ENCODE data around the gene TMEM38A. TPM values are rescaled to one million over a fixed set of nuclear protein-coding genes. Genes with fewer than 3 reads are reported as not detected.

The TMEM38A gene
- total RNA-seq, 3 donors from 2014 or later: 5.6 to 6.0 (median 5.8) TPM

DNA sequence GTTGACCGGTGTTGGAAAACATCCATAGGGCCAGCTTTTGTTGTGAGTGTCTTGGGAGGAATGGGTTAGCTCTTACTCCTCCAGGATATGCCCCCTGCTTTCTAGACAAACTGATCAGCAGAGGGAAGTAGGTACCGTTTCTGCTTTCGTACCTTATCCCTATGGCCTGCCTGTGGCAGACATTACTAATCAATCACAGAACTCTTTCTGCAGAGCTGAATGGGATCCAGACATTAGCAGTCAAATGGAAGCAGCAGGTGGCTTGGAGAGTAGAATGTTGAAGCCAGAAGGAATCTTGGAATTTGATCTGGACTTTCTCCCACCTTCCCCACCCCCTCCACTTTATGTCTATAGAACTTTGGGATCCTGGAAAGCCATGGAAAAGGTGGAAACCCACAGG lies 75.8 kb downstream of the TMEM38A start:
- ATAC-seq: no peak
- H3K9me3 ChIP-seq: no peaks in the 10 kb centered on the region
- no peaks in the 10 kb centered on the region for H3K36me3 ChIP-seq (ENCODE audit: low read depth)
- TF ChIP-seq, protein P1, sequence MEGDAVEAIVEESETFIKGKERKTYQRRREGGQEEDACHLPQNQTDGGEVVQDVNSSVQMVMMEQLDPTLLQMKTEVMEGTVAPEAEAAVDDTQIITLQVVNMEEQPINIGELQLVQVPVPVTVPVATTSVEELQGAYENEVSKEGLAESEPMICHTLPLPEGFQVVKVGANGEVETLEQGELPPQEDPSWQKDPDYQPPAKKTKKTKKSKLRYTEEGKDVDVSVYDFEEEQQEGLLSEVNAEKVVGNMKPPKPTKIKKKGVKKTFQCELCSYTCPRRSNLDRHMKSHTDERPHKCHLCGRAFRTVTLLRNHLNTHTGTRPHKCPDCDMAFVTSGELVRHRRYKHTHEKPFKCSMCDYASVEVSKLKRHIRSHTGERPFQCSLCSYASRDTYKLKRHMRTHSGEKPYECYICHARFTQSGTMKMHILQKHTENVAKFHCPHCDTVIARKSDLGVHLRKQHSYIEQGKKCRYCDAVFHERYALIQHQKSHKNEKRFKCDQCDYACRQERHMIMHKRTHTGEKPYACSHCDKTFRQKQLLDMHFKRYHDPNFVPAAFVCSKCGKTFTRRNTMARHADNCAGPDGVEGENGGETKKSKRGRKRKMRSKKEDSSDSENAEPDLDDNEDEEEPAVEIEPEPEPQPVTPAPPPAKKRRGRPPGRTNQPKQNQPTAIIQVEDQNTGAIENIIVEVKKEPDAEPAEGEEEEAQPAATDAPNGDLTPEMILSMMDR (IDR thresholded peaks at IDR 0.05): no peak
- H3K4me1 ChIP-seq (ENCODE audit: low read depth): peaks cover 4% of the 10 kb centered on the region
- intact Hi-C loops (cut with DNase I, micrococcal nuclease): no loop called here
- no peak for DNase-seq
- no peak overlapping the region for H3K4me3 ChIP-seq

DNA sequence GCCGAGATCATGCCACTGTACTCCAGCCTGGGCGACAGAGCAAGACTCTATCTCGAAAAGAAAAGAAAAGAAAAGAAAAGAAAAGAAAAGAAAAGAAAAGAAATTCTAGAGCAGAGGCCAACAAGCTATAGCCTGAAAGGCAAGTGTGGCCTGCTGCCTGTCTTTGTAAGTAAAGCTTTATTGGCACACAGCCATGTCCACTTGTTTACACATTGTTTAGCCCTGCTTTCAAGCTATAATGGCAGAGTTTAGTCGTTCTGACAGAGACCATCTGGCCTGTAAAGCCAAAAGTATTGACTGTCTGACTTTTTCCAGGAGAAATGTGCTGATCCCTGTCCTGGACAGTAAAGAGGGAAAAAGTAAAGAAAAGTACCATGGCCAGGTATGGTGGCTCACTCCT lies 77.0 kb downstream of the TMEM38A start:
- no peaks in the 10 kb centered on the region for H3K9me3 ChIP-seq
- ATAC-seq: peak; percentile 16
- H3K4me3 ChIP-seq: no peak overlapping the region
- no peaks in the 10 kb centered on the region for H3K36me3 ChIP-seq (ENCODE audit: low read depth)
- DNase-seq: peak in 1 of 3 donors; percentile 62
- TF ChIP-seq, protein P1 (IDR thresholded peaks at IDR 0.05): no peak
- intact Hi-C loops (cut with DNase I, micrococcal nuclease): no loop called here
- peaks cover 4% of the 10 kb centered on the region for H3K4me1 ChIP-seq (ENCODE audit: low read depth)

DNA sequence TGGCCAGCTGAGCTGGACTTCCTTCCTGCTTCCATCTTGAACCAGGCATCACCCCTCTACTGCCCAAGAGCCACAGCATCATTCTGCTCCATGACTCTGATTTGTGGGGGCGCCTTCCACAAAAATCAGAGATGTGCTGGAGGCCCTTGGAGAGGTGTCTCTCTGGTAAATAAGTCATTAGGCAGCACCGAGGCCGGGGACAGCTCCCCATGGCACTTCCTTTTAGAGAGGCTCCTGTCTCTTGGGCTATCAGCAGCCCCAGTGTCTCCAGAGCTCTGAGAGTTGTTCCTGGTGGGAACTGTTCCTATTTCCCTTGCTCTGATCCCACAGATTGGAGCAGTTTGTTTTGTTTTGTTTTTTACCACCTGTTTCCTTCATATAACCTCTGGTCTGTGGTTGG lies 78.6 kb downstream of the TMEM38A start:
- intact Hi-C loops (cut with DNase I, micrococcal nuclease): no loop called here
- H3K4me3 ChIP-seq: no peak overlapping the region
- H3K9me3 ChIP-seq: no peaks in the 10 kb centered on the region
- ATAC-seq: no peak
- no peak for DNase-seq
- no peaks in the 10 kb centered on the region for H3K36me3 ChIP-seq (ENCODE audit: low read depth)
- H3K4me1 ChIP-seq (ENCODE audit: low read depth): peaks cover 4% of the 10 kb centered on the region
- TF ChIP-seq, protein P1 (IDR thresholded peaks at IDR 0.05): no peak

Other genes with a start within 250 kb of the TMEM38A start
- gene EPS15L1, start 189.2 kb upstream of the TMEM38A start, total RNA-seq: 10 to 100 TPM; 36.8 to 49.8 (median 40.0) TPM
- gene CALR3, start 165.0 kb upstream of the TMEM38A start, total RNA-seq: not detected
- 1 to 10 TPM; 2.0 to 8.4 (median 2.3) TPM for gene C19orf44, start 164.7 kb upstream of the TMEM38A start, total RNA-seq
- gene CHERP, start 118.7 kb upstream of the TMEM38A start, total RNA-seq: 10 to 100 TPM; 36.3 to 43.0 (median 38.8) TPM
- gene SLC35E1, start 88.7 kb upstream of the TMEM38A start, total RNA-seq: 10 to 100 TPM; 34.6 to 45.8 (median 44.0) TPM
- gene MED26, start 32.9 kb upstream of the TMEM38A start, total RNA-seq: 10 to 100 TPM; 10.8 to 12.0 (median 11.2) TPM
- gene SMIM7, start 995 bp upstream of the TMEM38A start, total RNA-seq: 10 to 100 TPM; 61.2 to 88.8 (median 70.1) TPM
- gene NWD1, start 58.7 kb downstream of the TMEM38A start, total RNA-seq: 1 to 10 TPM in 1 of 3 donors, under 1 TPM in 2; 0.32 to 1.2 (median 0.41) TPM
- gene SIN3B, start 168.3 kb downstream of the TMEM38A start, total RNA-seq: 10 to 100 TPM; 30.7 to 56.6 (median 38.9) TPM
- gene F2RL3, start 227.9 kb downstream of the TMEM38A start, total RNA-seq: 1 to 10 TPM in 2 of 3 donors, under 1 TPM in 1; 0.38 to 2.0 (median 1.6) TPM